HEK293T (cell line): Measurements from ENCODE around the gene CCDC70.

Experiments
- CTCF ChIA-PET: fragments of 350-600 bp; formaldehyde crosslinking; extraction: SDS; loops from one replicate; lab custom pipeline; 2021; ENCODE audit warnings: antibody characterized with exemption, inconsistent platforms; lab: Yijun Ruan, JAX
- POLR2A ChIA-PET: fragments of 350-600 bp; formaldehyde crosslinking; extraction: SDS; loops from one replicate; lab custom pipeline; 2020; ENCODE audit warnings: antibody characterized with exemption, inconsistent platforms; lab: Yijun Ruan, JAX
- DNase-seq: peaks from one replicate; pipeline ENCODE4 v3.0.0; 2012; ENCODE audit warnings: mixed read lengths; ENCODE audit errors: extremely low spot score
- ARNT ChIP-seq: fragments of 450-650 bp; IDR thresholded peaks from 2 replicates; pipeline ENCODE4 v1.6.1; 2017; ENCODE audit warnings: mild to moderate bottlenecking
- BHLHE40 ChIP-seq: fragments of 450-650 bp; IDR thresholded peaks from 2 replicates; pipeline ENCODE4 v1.6.1; 2016; ENCODE audit warnings: mild to moderate bottlenecking, moderate library complexity, borderline replicate concordance
- CTBP1 ChIP-seq: fragments of 450-650 bp; IDR thresholded peaks from 2 replicates; pipeline ENCODE4 v1.6.1; 2016; ENCODE audit warnings: borderline replicate concordance
- ELF4 ChIP-seq: fragments of 450-650 bp; IDR thresholded peaks from 2 replicates; pipeline ENCODE4 v1.6.1; 2017; ENCODE audit warnings: antibody characterized with exemption
- FOXA1 ChIP-seq: fragments of 450-650 bp; IDR thresholded peaks from 2 replicates; pipeline ENCODE4 v1.6.1; 2016; ENCODE audit warnings: mild to moderate bottlenecking
- FOXK2 ChIP-seq: fragments of 450-650 bp; IDR thresholded peaks from 2 replicates; pipeline ENCODE4 v1.6.1; 2016; ENCODE audit warnings: mild to moderate bottlenecking
- FOXM1 ChIP-seq: fragments of 450-650 bp; IDR thresholded peaks from 2 replicates; pipeline ENCODE4 v1.6.1; 2017; ENCODE audit warnings: mild to moderate bottlenecking, borderline replicate concordance
- HDGF ChIP-seq: fragments of 450-650 bp; IDR thresholded peaks from 2 replicates; pipeline ENCODE4 v1.6.1; 2017; ENCODE audit warnings: antibody characterized with exemption, borderline replicate concordance
- L3MBTL2 ChIP-seq: fragments of 450-650 bp; conservative IDR thresholded peaks from 2 replicates; pipeline ENCODE4 v1.6.1; 2016; ENCODE audit warnings: mild to moderate bottlenecking
- LEF1 ChIP-seq: fragments of 450-650 bp; IDR thresholded peaks from 2 replicates; pipeline ENCODE4 v1.6.1; 2017; ENCODE audit warnings: mild to moderate bottlenecking, borderline replicate concordance
- NFRKB ChIP-seq: fragments of 450-650 bp; IDR thresholded peaks from 2 replicates; pipeline ENCODE4 v1.6.1; 2016; ENCODE audit warnings: mild to moderate bottlenecking, moderate library complexity
- PKNOX1 ChIP-seq: fragments of 450-650 bp; IDR thresholded peaks from 2 replicates; pipeline ENCODE4 v1.6.1; 2016
- SP1 ChIP-seq: fragments of 450-650 bp; IDR thresholded peaks from 2 replicates; pipeline ENCODE4 v1.6.1; 2017
- SUZ12 ChIP-seq: fragments of 450-650 bp; IDR thresholded peaks from 2 replicates; pipeline ENCODE4 v1.6.1; 2016; ENCODE audit warnings: mild to moderate bottlenecking
- TARDBP ChIP-seq: fragments of 450-650 bp; IDR thresholded peaks from 2 replicates; pipeline ENCODE4 v1.6.1; 2016
- ZNF384 ChIP-seq: fragments of 450-650 bp; IDR thresholded peaks from 2 replicates; pipeline ENCODE4 v1.6.1; 2016

CCDC70 gene

GRCh38 chr13:51874651-51875050 is 12.9 kb downstream of the CCDC70 start:
- ChIA-PET POLR2A (no interaction called here), CTCF (no interaction called here)
- no peak for DNase-seq
- no peak for TF ChIP-seq BHLHE40
- no peak for TF ChIP-seq LEF1
- TF ChIP-seq FOXK2: no peak

- DNase-seq: no peak
- TF ChIP-seq L3MBTL2 (no peak), HDGF (no peak), FOXK2 (no peak), ARNT (no peak), BHLHE40 (no peak), CTBP1 (no peak), FOXA1 (no peak), ELF4 (no peak), TARDBP (no peak), SP1 (no peak), FOXM1 (no peak), PKNOX1 (no peak), LEF1 (no peak), ZNF384 (no peak), SUZ12 (no peak), NFRKB (no peak)
- ChIA-PET POLR2A (no interaction called here), CTCF (no interaction called here)
Measured at GRCh38 chr13:51879133-51879532, 17.4 kb downstream of the CCDC70 start.

- POLR2A ChIA-PET: no interaction called here
- CTCF ChIA-PET: no interaction called here
- no peak for DNase-seq
- TF ChIP-seq ZNF384 (no peak), SP1 (no peak), ELF4 (no peak), ARNT (no peak), PKNOX1 (no peak), FOXK2 (no peak), SUZ12 (no peak), TARDBP (no peak), CTBP1 (no peak), BHLHE40 (no peak)
Measured at GRCh38 chr13:51881296-51881695, 19.5 kb downstream of the CCDC70 start.

GRCh38 chr13:51882570-51883225 is 20.9 kb downstream of the CCDC70 start:
- ChIA-PET POLR2A (no interaction called here), CTCF (no interaction called here)
- no peak for DNase-seq
- TF ChIP-seq TARDBP (no peak), FOXA1 (no peak), PKNOX1 (no peak), NFRKB (no peak), SP1 (no peak), BHLHE40 (no peak), ZNF384 (no peak), FOXM1 (no peak)

- DNase-seq: no peak
- ChIA-PET POLR2A (no interaction called here), CTCF (no interaction called here)
- no peak for TF ChIP-seq NFRKB
- TF ChIP-seq FOXA1: no peak
- TF ChIP-seq SP1: no peak
- TF ChIP-seq ZNF384: no peak
- no peak for TF ChIP-seq LEF1
- no peak for TF ChIP-seq L3MBTL2
- TF ChIP-seq TARDBP: no peak
- no peak for TF ChIP-seq PKNOX1
- no peak for TF ChIP-seq SUZ12
- TF ChIP-seq FOXM1: no peak
- no peak for TF ChIP-seq BHLHE40
Measured at GRCh38 chr13:51883226-51883600, 21.4 kb downstream of the CCDC70 start.

GRCh38 chr13:51885651-51886050 is 23.9 kb downstream of the CCDC70 start:
- ChIA-PET CTCF (no interaction called here), POLR2A (no interaction called here)
- no peak for TF ChIP-seq LEF1
- no peak for TF ChIP-seq PKNOX1
- TF ChIP-seq ARNT: no peak
- no peak for TF ChIP-seq ELF4
- TF ChIP-seq L3MBTL2: no peak
- TF ChIP-seq BHLHE40: no peak
- TF ChIP-seq ZNF384: no peak
- TF ChIP-seq CTBP1: no peak
- TF ChIP-seq SP1: no peak
- no peak for TF ChIP-seq FOXK2
- TF ChIP-seq FOXM1: no peak
- DNase-seq: no peak
